Breast epithelium (tissue), 3 donors: Measurements from ENCODE around the gene FAM131A.

Source experiments
- POLR2A ChIP-seq: fragments of 450-650 bp; IDR thresholded peaks from one replicate; pipeline ENCODE4 v1.6.1; 2016; ENCODE audit warnings: antibody characterized with exemption, mild to moderate bottlenecking, moderate library complexity
- TF ChIP-seq, protein P1 (sequence below), 3 donors: fragments of 450-650 bp; IDR thresholded peaks; one replicate each; pipeline ENCODE4 v1.5.1; 2016 to 2017; ENCODE audit warnings: antibody characterized with exemption in 3 of 3, mild to moderate bottlenecking in 3 of 3, moderate library complexity in 3 of 3

DNA sequence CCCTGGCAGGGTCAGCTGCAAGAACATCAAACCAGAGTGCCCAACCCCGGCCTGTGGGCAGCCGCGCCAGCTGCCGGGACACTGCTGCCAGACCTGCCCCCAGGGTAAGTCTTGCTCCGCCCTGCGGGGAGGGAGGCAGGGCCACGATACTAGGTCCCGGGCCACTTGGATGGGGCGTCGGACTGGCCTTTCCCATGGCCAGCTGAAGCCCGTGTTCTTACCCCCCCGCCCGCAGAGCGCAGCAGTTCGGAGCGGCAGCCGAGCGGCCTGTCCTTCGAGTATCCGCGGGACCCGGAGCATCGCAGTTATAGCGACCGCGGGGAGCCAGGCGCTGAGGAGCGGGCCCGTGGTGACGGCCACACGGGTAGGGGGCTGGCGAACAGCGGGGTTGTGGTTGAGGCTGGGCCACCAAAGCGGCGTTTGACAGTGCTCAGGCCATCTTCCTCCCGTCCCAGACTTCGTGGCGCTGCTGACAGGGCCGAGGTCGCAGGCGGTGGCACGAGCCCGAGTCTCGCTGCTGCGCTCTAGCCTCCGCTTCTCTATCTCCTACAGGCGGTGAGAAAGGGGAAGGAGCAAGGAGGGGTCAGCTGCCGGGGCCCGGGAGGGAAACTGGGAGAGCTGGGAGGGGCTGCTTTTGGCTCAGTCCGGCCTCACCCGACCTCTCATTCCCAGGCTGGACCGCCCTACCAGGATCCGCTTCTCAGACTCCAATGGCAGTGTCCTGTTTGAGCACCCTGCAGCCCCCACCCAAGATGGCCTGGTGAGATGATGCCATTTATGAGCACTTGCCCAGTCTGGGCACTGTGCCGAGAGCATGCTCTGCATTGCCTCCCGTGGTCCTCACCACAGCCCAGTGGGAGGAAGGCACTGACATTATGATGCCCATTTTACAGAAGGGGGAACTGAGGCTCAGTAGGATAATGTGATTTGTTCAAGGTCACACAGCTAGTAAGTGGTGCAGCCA lies 44.1 kb downstream of the FAM131A start:
- TF ChIP-seq, protein P1, sequence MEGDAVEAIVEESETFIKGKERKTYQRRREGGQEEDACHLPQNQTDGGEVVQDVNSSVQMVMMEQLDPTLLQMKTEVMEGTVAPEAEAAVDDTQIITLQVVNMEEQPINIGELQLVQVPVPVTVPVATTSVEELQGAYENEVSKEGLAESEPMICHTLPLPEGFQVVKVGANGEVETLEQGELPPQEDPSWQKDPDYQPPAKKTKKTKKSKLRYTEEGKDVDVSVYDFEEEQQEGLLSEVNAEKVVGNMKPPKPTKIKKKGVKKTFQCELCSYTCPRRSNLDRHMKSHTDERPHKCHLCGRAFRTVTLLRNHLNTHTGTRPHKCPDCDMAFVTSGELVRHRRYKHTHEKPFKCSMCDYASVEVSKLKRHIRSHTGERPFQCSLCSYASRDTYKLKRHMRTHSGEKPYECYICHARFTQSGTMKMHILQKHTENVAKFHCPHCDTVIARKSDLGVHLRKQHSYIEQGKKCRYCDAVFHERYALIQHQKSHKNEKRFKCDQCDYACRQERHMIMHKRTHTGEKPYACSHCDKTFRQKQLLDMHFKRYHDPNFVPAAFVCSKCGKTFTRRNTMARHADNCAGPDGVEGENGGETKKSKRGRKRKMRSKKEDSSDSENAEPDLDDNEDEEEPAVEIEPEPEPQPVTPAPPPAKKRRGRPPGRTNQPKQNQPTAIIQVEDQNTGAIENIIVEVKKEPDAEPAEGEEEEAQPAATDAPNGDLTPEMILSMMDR (IDR thresholded peaks at IDR 0.05), result no peak
- TF ChIP-seq POLR2A, result no peak
